ENCODE measurements around the gene ARFRP1. TPM values are rescaled to one million over a fixed set of nuclear protein-coding genes. Genes with fewer than 3 reads are reported as not detected.

ARFRP1 gene
- total and polyA plus RNA-seq, 8 donors = 7.6 to 103 (median 35.9) TPM

DNA sequence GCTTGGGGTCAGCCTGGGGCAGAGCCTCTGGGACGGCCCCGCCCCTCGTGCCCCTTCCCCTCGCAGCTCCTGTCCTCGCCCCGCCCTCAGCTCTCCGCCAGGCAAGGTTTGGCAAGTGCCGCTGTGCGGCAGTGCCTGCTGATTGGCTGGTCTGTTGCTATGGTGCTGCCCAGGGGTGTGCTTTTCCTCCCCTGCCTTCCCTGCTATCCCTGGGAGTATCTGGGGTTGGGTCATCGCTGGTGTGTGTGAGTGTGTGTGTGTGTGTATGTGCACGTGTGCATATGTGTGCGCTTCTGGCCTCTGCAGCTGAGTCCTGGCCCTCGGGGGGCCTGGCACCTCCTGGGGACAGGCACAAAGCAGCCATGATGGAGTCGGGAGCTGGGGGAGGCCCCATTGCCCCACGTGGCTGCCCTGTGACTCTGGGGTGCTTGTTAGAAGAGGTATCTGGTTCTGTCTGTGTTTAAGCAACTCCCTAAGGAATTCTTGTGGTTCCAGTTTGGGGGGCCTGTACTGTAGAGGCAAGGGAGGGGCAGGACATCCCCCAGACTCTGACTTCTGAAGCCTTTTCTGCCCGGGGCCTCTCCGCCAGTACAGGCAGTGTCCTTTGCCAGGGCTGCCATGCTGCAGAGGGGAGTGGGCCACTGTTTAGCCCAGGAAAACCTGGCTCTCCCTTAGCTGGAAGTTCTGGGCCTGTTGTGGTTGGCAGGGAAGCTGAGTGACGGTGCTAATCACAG is 42.7 kb downstream of the ARFRP1 start:
- Histone ChIP-seq H3K27me3 (no peaks in the 10 kb centered on the region), H3K4me1 (peaks cover 0 to 16% (median 1%) of the 10 kb centered on the region in 4 donors), H3K9me3 (no peaks in the 10 kb centered on the region), H3K36me3 (peaks cover 54 to 95% (median 86%) of the 10 kb centered on the region in 4 donors), H3K4me3 (no peak overlapping the region), H3K27ac (no peak overlapping the region)
- 60 to 71% (median 65%) methylated on average over 13 to 18 of the region's 18 CpGs for WGBS, 5 donors
- intact Hi-C loops (cut with DNase I; ENCODE audit: low total_unique reads) = no loop called here
- peak in 1 of 2 donors; percentile 37 for DNase-seq
- no peak for TF ChIP-seq POLR2AphosphoS5 (IDR thresholded peaks at IDR 0.05)
- no peak for TF ChIP-seq EP300 (IDR thresholded peaks at IDR 0.05)
- no peak for TF ChIP-seq POLR2A (IDR thresholded peaks at IDR 0.05)
- TF ChIP-seq CTCF (IDR thresholded peaks at IDR 0.05) = no peak

DNA sequence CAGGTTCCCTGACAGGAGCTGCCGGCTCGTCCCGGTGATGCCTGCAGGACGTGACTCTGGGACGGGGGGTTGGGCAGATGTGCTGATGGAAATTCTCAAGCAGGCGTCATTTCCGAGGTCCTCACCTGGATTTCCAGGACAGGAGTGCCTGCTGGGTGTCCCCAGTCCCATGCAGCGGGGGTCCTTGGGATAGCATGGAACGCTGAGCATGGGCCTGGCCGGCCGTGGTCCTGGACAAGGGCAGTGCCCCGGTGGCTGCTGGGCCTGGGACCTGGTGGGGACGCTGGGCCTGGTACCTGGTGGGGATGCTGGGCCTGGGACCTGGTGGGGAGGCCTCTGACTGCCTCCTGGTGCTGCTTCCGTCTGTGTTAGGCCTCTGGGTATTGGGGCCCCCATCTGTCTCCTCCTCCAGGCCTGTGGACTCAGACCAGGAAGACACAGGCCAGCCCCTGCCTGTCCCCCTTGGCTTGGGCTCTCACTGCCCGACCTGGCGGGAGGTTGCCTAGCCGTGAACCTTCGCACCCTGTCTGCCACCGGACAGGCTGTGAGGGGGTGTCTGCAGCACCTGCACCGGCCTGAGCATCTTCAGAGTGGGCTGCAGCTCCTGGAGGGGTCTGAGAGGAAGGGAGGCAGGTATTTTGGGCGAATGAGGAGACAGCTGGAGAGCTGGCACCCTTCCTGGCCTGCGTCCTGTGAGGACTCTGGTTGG is 43.5 kb downstream of the ARFRP1 start:
- Histone ChIP-seq H3K36me3 (peaks cover 54 to 93% (median 86%) of the 10 kb centered on the region in 4 donors), H3K27me3 (no peaks in the 10 kb centered on the region), H3K9me3 (no peaks in the 10 kb centered on the region), H3K4me3 (no peak overlapping the region), H3K27ac (no peak overlapping the region), H3K4me1 (peaks cover 5 to 23% (median 7%) of the 10 kb centered on the region in 4 donors)
- TF ChIP-seq CTCF (IDR thresholded peaks at IDR 0.05) = no peak
- TF ChIP-seq POLR2AphosphoS5 (IDR thresholded peaks at IDR 0.05) = no peak
- no peak for TF ChIP-seq EP300 (IDR thresholded peaks at IDR 0.05)
- no peak for TF ChIP-seq POLR2A (IDR thresholded peaks at IDR 0.05)
- DNase-seq = no peak
- intact Hi-C loops (cut with DNase I; ENCODE audit: low total_unique reads) = no loop called here
- 91 to 92% (median 92%) methylated on average over 18 to 22 of the region's 22 CpGs for WGBS, 5 donors

GRCh38 chr20:63663332-63664066 is 44.3 kb downstream of the ARFRP1 start:
- no peak overlapping the region for H3K4me3 ChIP-seq
- TF ChIP-seq CTCF (IDR thresholded peaks at IDR 0.05) (no peak), POLR2AphosphoS5 (IDR thresholded peaks at IDR 0.05) (no peak), EP300 (IDR thresholded peaks at IDR 0.05) (no peak), POLR2A (IDR thresholded peaks at IDR 0.05) (no peak)
- H3K4me1 ChIP-seq = peaks cover 10 to 30% (median 15%) of the 10 kb centered on the region in 4 donors
- 89 to 95% (median 94%) methylated on average over 5 to 26 of the region's 26 CpGs for WGBS, 5 donors
- intact Hi-C loops (cut with DNase I; ENCODE audit: low total_unique reads) = no loop called here
- no peaks in the 10 kb centered on the region for H3K9me3 ChIP-seq
- H3K36me3 ChIP-seq = peaks cover 49 to 85% (median 78%) of the 10 kb centered on the region in 4 donors
- no peak overlapping the region for H3K27ac ChIP-seq
- DNase-seq = no peak
- H3K27me3 ChIP-seq = no peaks in the 10 kb centered on the region

DNA sequence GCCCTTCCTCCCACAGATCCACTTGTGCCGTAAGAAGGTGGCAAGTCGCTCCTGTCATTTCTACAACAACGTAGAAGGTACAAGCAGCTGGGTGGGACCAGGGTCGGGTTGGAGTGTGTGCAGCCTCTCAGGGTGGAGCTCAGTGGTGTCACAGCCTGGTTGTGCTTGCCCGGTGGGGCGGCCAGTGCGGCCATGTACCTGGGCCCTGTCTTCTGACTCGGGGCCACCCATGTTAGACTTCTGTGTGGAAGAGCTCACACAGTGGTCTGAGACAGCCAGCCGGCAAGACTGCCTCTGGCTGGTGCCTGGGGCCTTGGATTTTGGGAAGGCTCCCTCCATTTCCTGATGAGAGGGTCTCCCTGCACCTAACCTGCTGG is 45.0 kb downstream of the ARFRP1 start:
- no peak for TF ChIP-seq EP300 (IDR thresholded peaks at IDR 0.05)
- no peak for TF ChIP-seq CTCF (IDR thresholded peaks at IDR 0.05)
- TF ChIP-seq POLR2AphosphoS5 (IDR thresholded peaks at IDR 0.05) = no peak
- no peak for TF ChIP-seq POLR2A (IDR thresholded peaks at IDR 0.05)
- H3K4me1 ChIP-seq = peaks cover 11 to 33% (median 18%) of the 10 kb centered on the region in 4 donors
- H3K27me3 ChIP-seq = no peaks in the 10 kb centered on the region
- intact Hi-C loops (cut with DNase I; ENCODE audit: low total_unique reads) = no loop called here
- DNase-seq = no peak
- no peaks in the 10 kb centered on the region for H3K9me3 ChIP-seq
- WGBS, 5 donors = 91 to 96% (median 94%) methylated on average over 4 to 9 of the region's 9 CpGs
- peaks cover 43 to 78% (median 71%) of the 10 kb centered on the region in 4 donors for H3K36me3 ChIP-seq
- no peak overlapping the region for H3K27ac ChIP-seq
- no peak overlapping the region for H3K4me3 ChIP-seq

All from stomach (tissue), 9 donors.